Right ventricle myocardium inferior (tissue), 1 donor: ENCODE data around the gene KRTAP27-1. TPM values are rescaled to one million over a fixed set of nuclear protein-coding genes. Genes with fewer than 3 reads are reported as not detected.

Source experiments
- ATAC-seq: fragments of 200-7000 bp; cut with Tn5 transposase; one replicate; pipeline ENCODE4 v1.9.1; 2020; ENCODE audit warnings: mild to moderate bottlenecking, moderate library complexity
- DNase-seq: peaks from one replicate; pipeline ENCODE4 v3.0.0; 2021; ENCODE audit errors: missing footprints
- intact Hi-C: fragments of 100-400 bp; cut with DNase I; formaldehyde crosslinking; loops from one replicate; pipeline ENCODE4 v1.11.0; 2022
- long read RNA-seq: library from polyadenylated mRNA; unstranded; transcript quantifications from one replicate; pipeline ENCODE4 v2.0.0, GENCODE V29; 2021
- total RNA-seq: library from RNA; stranded (reverse); fragmentation: NEBNext Ultra II Directional; extraction: Animal tissue kit (Norgen Biotek cat#: 25700); gene quantifications from one replicate; pipeline ENCODE4 v1.2.1, GENCODE V29; 2021
- donor health status: DM: no; HTN: yes; CAD: no; lungs with severe emphysema.

Gene KRTAP27-1, protein sequence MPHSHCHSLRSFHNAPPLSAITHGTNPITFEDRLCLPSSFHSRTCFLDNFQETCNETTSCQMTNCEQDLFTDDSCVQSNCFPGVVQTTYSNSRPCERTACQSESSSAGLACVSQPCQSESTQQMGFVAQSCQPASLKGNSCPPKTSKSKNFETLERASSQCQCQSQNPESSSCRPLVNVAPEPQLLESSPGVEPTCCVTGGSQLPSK
- not detected for total RNA-seq
- long read RNA-seq, result 0 reads

GRCh38 chr21:30337276-30337744 lies at the start of gene KRTAP27-1:
KRTAP27-1 (minus strand) TSS chr21:30337694; CDS start chr21:30337668, 26 bp downstream.
- DNase-seq, result no peak
- no peak for ATAC-seq
- intact Hi-C loops, result no loop called here

GRCh38 chr21:30382201-30382600 lies 44.7 kb upstream of the KRTAP27-1 start:
- intact Hi-C loops, result no loop called here
- DNase-seq (no peak), ATAC-seq (no peak)

GRCh38 chr21:30372139-30372770 lies 34.8 kb upstream of the KRTAP27-1 start, which contains the start of gene KRTAP13-2:
KRTAP13-2 (minus strand) TSS chr21:30372271; CDS start chr21:30372213, 58 bp downstream.
- ATAC-seq (no peak), DNase-seq (no peak)
- intact Hi-C loops, result no loop called here

GRCh38 chr21:30355906-30356305 lies 18.4 kb upstream of the KRTAP27-1 start:
- DNase-seq, result no peak
- no peak for ATAC-seq
- intact Hi-C loops, result no loop called here

- ATAC-seq (no peak), DNase-seq (no peak)
- intact Hi-C loops, result no loop called here
Observed at GRCh38 chr21:30354308-30355005, 17.0 kb upstream of the KRTAP27-1 start.

DNA sequence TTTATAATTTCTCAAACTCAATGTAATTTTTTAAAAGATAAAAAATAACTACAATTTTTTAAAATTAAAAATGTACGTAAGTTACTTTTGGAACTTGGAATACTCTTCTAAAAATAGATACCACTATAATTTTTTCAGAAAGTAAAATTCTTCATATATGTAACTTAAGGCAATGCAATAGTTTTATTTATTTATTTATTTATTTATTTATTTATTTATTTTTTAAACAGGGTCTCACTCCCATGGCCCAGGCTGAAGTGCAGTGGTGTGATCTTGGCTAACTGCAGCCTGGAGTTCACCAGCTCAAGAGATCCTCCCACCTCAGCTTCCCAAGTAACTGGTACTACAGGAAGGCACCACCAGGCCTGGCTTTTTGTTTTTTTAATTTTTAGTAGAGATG lies 14.0 kb upstream of the KRTAP27-1 start:
- ATAC-seq (no peak), DNase-seq (no peak)
- intact Hi-C loops, result no loop called here

DNA sequence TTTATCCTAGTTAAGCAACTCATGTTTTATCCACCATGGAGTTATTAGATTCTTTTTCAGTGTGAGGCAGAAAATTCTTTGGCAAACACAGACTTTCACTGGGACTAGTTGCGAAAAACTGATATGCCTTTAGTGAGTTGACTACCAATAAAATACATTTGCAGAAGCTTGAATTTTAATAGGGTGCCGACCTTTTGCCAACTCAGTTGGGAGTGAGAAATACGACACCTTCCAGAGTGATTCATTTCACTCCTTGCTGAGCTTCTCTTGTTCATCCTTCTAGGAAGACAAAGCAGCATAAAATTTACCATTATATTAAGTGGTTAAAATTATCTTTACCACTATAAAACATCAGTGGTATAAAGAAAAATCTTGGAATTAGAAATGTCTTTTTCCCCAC lies 12.1 kb upstream of the KRTAP27-1 start:
- intact Hi-C loops, result loop anchor here (10.0 kb wide), 1 partner anchor 385 kb away; no protein-coding TSS in a partner anchor
- no peak for ATAC-seq
- DNase-seq, result no peak

GRCh38 chr21:30348506-30348905 lies 11.0 kb upstream of the KRTAP27-1 start, which contains the start of gene KRTAP23-1:
KRTAP23-1 (minus strand) TSS chr21:30348606; CDS start chr21:30348606, 0 bp downstream.
- intact Hi-C loops, result loop anchor here (10.0 kb wide), 1 partner anchor 386 kb away; no protein-coding TSS in a partner anchor
- ATAC-seq (no peak), DNase-seq (no peak)

DNA sequence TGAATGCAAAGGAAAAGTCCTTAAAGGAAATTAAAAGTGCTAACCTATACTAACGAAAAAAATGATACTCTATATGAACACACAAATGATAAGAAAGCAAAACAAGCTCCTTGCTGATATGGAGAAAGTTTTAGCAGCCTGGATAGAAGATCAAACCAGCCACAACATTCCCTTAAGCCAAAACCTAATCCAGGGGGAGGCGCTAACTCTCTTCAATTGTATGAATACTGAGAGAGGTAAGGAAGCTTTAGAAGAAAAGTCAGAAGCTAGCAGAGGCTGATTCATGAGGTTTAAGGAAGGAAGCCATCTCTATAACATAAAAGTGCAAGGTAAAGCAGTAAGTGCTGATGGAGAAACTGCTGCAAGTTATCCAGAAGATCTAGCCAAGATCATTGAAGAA lies 7.5 kb upstream of the KRTAP27-1 start:
- no peak for ATAC-seq
- intact Hi-C loops, result loop anchor here (10.0 kb wide), 1 partner anchor 390 kb away; no protein-coding TSS in a partner anchor
- DNase-seq, result no peak

GRCh38 chr21:30340714-30341573 lies 3.5 kb upstream of the KRTAP27-1 start:
- DNase-seq (no peak), ATAC-seq (no peak)
- intact Hi-C loops, result loop anchor here (5.0 to 10.0 kb wide), 2 partner anchors 394 to 746 kb away; no protein-coding TSS in a partner anchor

- ATAC-seq, result no peak
- intact Hi-C loops, result no loop called here
- DNase-seq, result no peak
Observed at GRCh38 chr21:30338717-30339116, 1.2 kb upstream of the KRTAP27-1 start.

DNA sequence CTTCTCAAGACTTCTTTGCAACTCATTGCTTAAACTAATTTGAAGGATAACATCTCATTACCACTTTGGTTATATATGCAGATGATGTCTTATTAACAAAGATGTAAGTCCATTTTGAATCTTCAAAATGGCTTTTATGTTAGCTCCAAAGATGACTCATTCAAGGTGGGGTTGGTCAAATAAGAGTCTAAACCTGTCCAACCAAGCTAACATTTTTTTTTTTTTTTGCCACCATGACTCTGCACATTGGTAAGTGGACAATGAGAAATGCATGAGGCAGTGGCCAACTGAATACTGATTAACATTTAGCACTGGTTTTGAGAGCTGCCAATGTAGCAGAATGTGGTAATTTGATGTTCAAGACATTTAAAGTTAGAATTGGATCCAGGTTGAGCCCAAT lies 278 bp upstream of the KRTAP27-1 start:
- intact Hi-C loops, result no loop called here
- no peak for ATAC-seq
- DNase-seq, result no peak

- DNase-seq (no peak), ATAC-seq (no peak)
- intact Hi-C loops, result no loop called here
Observed at GRCh38 chr21:30336596-30336995, 898 bp downstream of the KRTAP27-1 start.

- ATAC-seq (no peak), DNase-seq (no peak)
- intact Hi-C loops, result no loop called here
Observed at GRCh38 chr21:30333736-30334135, 3.8 kb downstream of the KRTAP27-1 start.

- ATAC-seq, result no peak
- intact Hi-C loops, result no loop called here
Observed at GRCh38 chr21:30332681-30333080, 4.8 kb downstream of the KRTAP27-1 start.

DNA sequence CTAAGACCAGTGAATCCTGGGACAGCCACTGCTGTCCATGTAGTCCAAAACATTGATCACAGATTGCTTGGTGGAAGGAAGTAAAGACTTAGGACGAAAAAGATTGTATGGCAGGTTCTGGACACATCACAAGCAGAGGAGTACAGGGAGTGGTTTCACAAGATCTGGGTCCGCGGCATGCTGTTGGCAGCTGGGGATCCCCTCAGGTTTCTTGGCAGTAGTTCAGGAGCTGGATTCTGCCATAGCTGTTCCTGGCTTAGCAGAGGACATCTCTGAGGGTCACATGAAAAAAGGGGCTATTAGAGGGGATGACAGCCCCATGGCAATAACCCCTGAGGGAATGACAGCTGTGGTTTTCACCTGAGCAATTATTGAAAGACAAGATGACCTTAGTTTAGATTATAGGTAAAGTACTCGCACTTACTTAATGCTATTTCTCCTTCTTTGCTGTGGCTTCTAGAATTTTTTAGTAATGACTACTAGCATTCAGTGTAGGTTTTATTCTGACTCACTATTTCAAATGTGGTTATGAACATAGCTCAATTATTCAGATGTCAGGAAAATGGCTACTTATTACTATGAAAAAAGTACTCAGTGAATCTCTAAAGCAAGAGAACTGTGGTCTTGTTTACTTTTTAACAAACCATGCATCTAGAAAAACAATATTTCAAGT lies 8.2 kb downstream of the KRTAP27-1 start:
- ATAC-seq (no peak), DNase-seq (no peak)
- intact Hi-C loops, result no loop called here

More at GRCh38 chr21:30332681-30333080, 4.8 kb downstream of the KRTAP27-1 start:
- no peak for DNase-seq

- ATAC-seq (no peak), DNase-seq (no peak)
- intact Hi-C loops, result no loop called here
Observed at GRCh38 chr21:30326390-30326789, 11.1 kb downstream of the KRTAP27-1 start.

- no peak for ATAC-seq
- intact Hi-C loops, result no loop called here
- DNase-seq, result no peak
Observed at GRCh38 chr21:30320215-30320614, 17.3 kb downstream of the KRTAP27-1 start, which contains the start of gene KRTAP26-1. KRTAP26-1 (minus strand) TSS chr21:30320315; CDS start chr21:30320035, 280 bp downstream.
